ENCODE measurements around the gene UBE2Z. TPM values are rescaled to one million over a fixed set of nuclear protein-coding genes. Genes with fewer than 3 reads are reported as not detected.
"Not testable (repeated sequence)": the region's sequence is repeated elsewhere in the genome, so short reads cannot be mapped to it uniquely, and the experiment has no call there.

The UBE2Z gene
- total and polyA plus RNA-seq, 2 of the 13 experiments (the other 11 are each of a cell fraction or from before 2014, with no cell fraction given) = 63.2 to 122 TPM

- Histone ChIP-seq H3K9ac (ENCODE audit: insufficient read depth, low read depth, low read length) (peak overlapping the region; percentile 86), H3K27ac (ENCODE audit: extremely low read length, insufficient read depth, low read length) (peak overlapping the region; percentile 86), H3K36me3 (replicated peaks in 1 of 2; ENCODE audit: control insufficient read depth in 1 of 2, insufficient read depth in 2 of 2, low read length in 2 of 2) (peaks cover 7 to 14% of the 10 kb centered on the region in 2 experiments), H3K79me2 (ENCODE audit: insufficient read depth, low read length) (peaks cover 23% of the 10 kb centered on the region), H2AFZ (ENCODE audit: low read length) (peak overlapping the region; percentile 31), H3K4me1 (ENCODE audit: insufficient read depth, low read length) (peaks cover 27% of the 10 kb centered on the region), H3K4me3 (replicated peaks in 1 of 3; ENCODE audit: insufficient read depth in 1 of 3, low read depth in 2 of 3, low read length in 3 of 3) (peak overlapping the region; percentile 75 to 91 (median 90)), H3K4me2 (ENCODE audit: low read depth, low read length) (peak overlapping the region; percentile 89)
- H3K9me3 ChIP-seq (ENCODE audit: low read length); intact Hi-C loops (cut with micrococcal nuclease; ENCODE audit: unreplicated experiment); DNase-seq (ENCODE audit: low spot score); ATAC-seq; H3K27me3 ChIP-seq (ENCODE audit: control insufficient read depth in 1 of 2, insufficient read depth in 2 of 2, low read length in 2 of 2); H4K20me1 ChIP-seq (ENCODE audit: insufficient read depth, low read length); FAIRE-seq; in situ Hi-C loops (cut with HindIII; ENCODE audit: extremely low pct_ligation_motif_present, low pct_unique_long_range_greater_than_20kb): not testable (repeated sequence)
- WGBS (ENCODE audit: low lambda C conversion rate) = 91% methylated on average over 16 of the region's 16 CpGs
- BruUV-seq (replicated peaks) = TSS peak; percentile 98
- ChIA-PET POLR2A (interaction anchor here (0.6 to 3.3 kb wide), 29 partner anchors 8 to 1033 kb away, joined by 3 to 77 read pairs (median 8); partner anchors contain the start of genes ATP5MC1, IGF2BP1 and UBE2Z), CTCF (ENCODE audit: low intra/inter-chr PET ratio, low total read pairs) (interaction anchor here (1.7 kb wide), 1 partner anchor 87 kb away, joined by 10 read pairs; no protein-coding TSS in a partner anchor)
- 0 out of 2 replicates have a peak, but pooled peaks have one; percentile 56 for TF ChIP-seq ARID2 (CRISPR knock-in tag; IDR thresholded peaks at IDR 0.05; ENCODE audit: borderline replicate concordance)
- TF ChIP-seq ZNF431 (CRISPR knock-in tag; IDR thresholded peaks at IDR 0.05; ENCODE audit: borderline replicate concordance, low read depth) = 0 out of 2 replicates have a peak, but pooled peaks have one; percentile 11
- 0 out of 2 replicates have a peak, but pooled peaks have one; percentile 11 for TF ChIP-seq ZNF3 (CRISPR knock-in tag; IDR thresholded peaks at IDR 0.05)
- 0 out of 2 replicates have a peak, but pooled peaks have one; percentile 37 for TF ChIP-seq FUBP1 (CRISPR knock-in tag; IDR thresholded peaks at IDR 0.05; ENCODE audit: borderline replicate concordance)
- TF ChIP-seq THYN1 (CRISPR knock-in tag; IDR thresholded peaks at IDR 0.05; ENCODE audit: borderline replicate concordance, low read depth) = peak; percentile 9; the same call in 1 of the 2 replicates
- 0 out of 2 replicates have a peak, but pooled peaks have one; percentile 4 for TF ChIP-seq ZNF878 (CRISPR knock-in tag; IDR thresholded peaks at IDR 0.05)
- TF ChIP-seq CHD4 (IDR thresholded peaks at IDR 0.05; ENCODE audit: borderline replicate concordance, low read length) = peak; percentile 3; the same call in 1 of the 2 replicates
These were observed 37.0 kb downstream of the UBE2Z start for GRCh38 chr17:48945261-48945651.

Measured in HepG2 (cell line).